RWPE1 (cell line): ENCODE results near the gene ZKSCAN5.
A peak's percentile ranks its signal among the peaks of the same experiment; 100 is the strongest.

Experiments
- CTCF ChIA-PET: fragments of 350-600 bp; sonication (Branson Sonifier 250); formaldehyde crosslinking; extraction: SDS; loops from one replicate; lab custom pipeline; 2021; lab: Yijun Ruan, JAX
- POLR2A ChIA-PET: fragments of 400-600 bp; formaldehyde crosslinking; extraction: SDS; loops from one replicate; lab custom pipeline; 2020; ENCODE audit warnings: antibody characterized with exemption; ENCODE audit not compliant: low non-redundant PET; lab: Yijun Ruan, JAX
- DNase-seq: peaks from one replicate; pipeline ENCODE4 v3.0.0; 2012; ENCODE audit warnings: low spot score
- H3K27ac ChIP-seq: fragments of 450-650 bp; 2 replicates; pipeline ENCODE4 v1.5.1; 2017
- TF ChIP-seq, protein P1 (sequence below): fragments of 450-650 bp; conservative IDR thresholded peaks from 2 replicates; pipeline ENCODE4 v1.5.1; 2017; ENCODE audit warnings: low read depth, mild to moderate bottlenecking

The ZKSCAN5 gene

DNA sequence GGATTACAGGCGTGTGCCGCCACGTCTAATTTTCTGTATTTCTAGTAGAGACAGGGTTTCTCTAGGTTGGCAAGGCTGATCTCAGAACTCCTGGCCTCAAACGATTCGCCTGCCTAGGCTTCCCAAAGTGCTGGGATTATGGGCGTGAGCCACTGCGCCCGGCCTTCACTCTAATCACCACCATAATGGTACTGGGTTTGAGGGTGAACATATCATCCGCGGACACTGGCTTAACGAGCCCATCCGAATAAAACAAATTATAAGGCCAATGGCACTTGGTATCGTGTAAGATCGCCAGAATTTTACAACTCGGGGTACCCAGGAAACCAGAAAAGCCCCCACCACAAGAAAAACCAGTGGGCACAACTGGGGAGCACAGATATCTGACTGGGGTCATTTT, 46.9 kb downstream of the ZKSCAN5 start:
- TF ChIP-seq, protein P1, sequence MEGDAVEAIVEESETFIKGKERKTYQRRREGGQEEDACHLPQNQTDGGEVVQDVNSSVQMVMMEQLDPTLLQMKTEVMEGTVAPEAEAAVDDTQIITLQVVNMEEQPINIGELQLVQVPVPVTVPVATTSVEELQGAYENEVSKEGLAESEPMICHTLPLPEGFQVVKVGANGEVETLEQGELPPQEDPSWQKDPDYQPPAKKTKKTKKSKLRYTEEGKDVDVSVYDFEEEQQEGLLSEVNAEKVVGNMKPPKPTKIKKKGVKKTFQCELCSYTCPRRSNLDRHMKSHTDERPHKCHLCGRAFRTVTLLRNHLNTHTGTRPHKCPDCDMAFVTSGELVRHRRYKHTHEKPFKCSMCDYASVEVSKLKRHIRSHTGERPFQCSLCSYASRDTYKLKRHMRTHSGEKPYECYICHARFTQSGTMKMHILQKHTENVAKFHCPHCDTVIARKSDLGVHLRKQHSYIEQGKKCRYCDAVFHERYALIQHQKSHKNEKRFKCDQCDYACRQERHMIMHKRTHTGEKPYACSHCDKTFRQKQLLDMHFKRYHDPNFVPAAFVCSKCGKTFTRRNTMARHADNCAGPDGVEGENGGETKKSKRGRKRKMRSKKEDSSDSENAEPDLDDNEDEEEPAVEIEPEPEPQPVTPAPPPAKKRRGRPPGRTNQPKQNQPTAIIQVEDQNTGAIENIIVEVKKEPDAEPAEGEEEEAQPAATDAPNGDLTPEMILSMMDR, result no peak
- peak; percentile 20 for DNase-seq
- ChIA-PET CTCF (no interaction called here), POLR2A (interaction anchor here (0.8 kb wide), 1 partner anchor 47 kb away, joined by 3 read pairs; the partner anchor contains the start of gene ZKSCAN5)
- peak overlapping the region; percentile 74 for H3K27ac ChIP-seq

DNA sequence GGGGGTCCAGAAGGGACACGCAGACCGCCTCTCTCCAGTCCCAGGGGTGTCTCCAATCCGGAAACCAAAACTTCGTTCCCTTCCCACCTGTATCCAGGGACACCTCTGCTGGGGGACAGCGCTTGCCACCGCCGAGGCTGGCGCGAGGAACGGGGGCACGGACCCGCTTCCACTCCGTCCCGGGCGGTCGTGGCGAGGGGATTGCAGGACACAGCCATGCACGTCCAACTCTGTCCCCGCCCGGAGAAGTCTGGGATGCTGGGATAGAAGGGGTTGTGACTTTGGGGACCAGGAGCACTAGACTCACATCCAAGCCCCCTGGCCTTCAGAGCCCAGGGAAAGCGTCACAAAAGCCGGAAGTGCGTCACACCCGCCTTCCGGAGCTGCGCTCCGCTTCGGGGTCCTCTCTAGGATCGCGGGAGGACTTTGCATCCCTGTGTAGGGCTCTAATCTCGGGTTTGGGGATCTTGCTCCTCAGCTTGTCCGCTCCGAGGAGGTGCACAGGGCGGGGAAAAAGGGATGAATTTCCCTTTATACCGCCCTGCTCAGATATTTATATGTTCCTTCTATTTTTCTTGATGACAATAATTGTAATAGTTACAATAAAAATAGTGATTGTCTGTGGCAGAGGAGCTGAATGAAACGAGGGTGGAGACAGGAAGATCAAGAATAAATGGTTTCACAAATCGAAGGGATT, 47.5 kb downstream of the ZKSCAN5 start, which contains the start of gene FAM200A:
TSS of gene FAM200A (minus strand) at position 348 of the 697 bp plus-strand sequence. CDS start 3,707 bp downstream, outside the sequence.
- TF ChIP-seq, protein P1, result no peak
- CTCF ChIA-PET, result interaction anchor here (0.7 kb wide), 1 partner anchor 27 kb away, joined by 3 read pairs; no protein-coding TSS in a partner anchor
- POLR2A ChIA-PET, result interaction anchor here (0.8 kb wide), 1 partner anchor 47 kb away, joined by 3 read pairs; the partner anchor contains the start of gene ZKSCAN5
- DNase-seq, result peak; percentile 96
- peak within 1 kb of the TSS; percentile 74 for H3K27ac ChIP-seq

- TF ChIP-seq, protein P1, result no peak
- DNase-seq, result no peak
- no peak overlapping the region for H3K27ac ChIP-seq
- ChIA-PET CTCF (interaction anchor here (0.6 kb wide), 1 partner anchor 44 kb away, joined by 4 read pairs; no protein-coding TSS in a partner anchor), POLR2A (no interaction called here)
Observed at GRCh38 chr7:99553039-99553438, 48.6 kb downstream of the ZKSCAN5 start.

DNA sequence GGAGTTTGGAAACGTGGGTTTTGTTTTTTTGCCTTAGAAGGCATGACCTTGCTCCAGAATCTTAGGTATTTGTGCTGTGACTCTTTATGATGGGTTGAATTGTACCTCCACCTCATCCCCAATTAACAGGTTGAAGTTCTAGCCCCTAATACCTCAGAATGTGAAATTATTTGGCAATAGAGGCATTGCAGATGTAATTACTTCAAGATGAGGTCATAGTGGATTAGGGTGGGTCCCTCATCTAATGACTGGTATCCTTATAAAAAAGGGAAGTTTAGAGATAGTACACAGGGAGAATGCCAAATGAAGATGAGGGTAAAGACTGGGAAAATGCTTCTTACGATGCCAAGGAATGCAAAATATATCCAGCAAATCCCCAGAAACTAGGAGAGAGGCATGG, 50.5 kb downstream of the ZKSCAN5 start:
- no peak overlapping the region for H3K27ac ChIP-seq
- ChIA-PET POLR2A (no interaction called here), CTCF (interaction anchor here (0.7 kb wide), 1 partner anchor 59 kb away, joined by 7 read pairs; no protein-coding TSS in a partner anchor)
- TF ChIP-seq, protein P1, result no peak
- DNase-seq, result no peak

DNA sequence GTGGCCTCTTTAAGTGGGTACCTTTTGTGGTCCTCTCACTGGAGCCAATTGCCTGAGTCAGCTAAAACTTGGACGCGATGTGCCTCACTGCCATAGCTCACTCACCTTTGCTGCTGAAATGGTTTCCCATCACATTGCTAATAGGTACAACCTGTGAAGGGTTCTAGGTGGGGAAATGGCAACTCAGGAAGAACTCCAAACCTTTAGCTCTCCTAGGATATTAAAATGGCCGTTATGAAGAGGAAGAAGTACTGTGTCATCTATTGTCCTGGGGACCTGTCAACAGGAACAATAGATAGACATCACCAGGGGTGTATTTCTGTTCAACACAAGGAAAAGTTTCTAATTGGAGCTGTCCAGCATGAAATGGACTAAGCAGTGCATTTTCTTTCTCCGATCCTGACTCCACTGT, 52.7 kb downstream of the ZKSCAN5 start:
- DNase-seq, result no peak
- H3K27ac ChIP-seq, result no peak overlapping the region
- ChIA-PET POLR2A (no interaction called here), CTCF (no interaction called here)
- TF ChIP-seq, protein P1, result no peak

- peak overlapping the region; percentile 92 for H3K27ac ChIP-seq
- CTCF ChIA-PET, result interaction anchor here (0.6 kb wide), 1 partner anchor 24 kb away, joined by 3 read pairs; no protein-coding TSS in a partner anchor
- POLR2A ChIA-PET, result interaction anchor here (0.7 kb wide), 2 partner anchors 58 to 281 kb away, joined by 3 read pairs; partner anchors contain the start of gene ZNF394
- DNase-seq, result no peak
- TF ChIP-seq, protein P1, result no peak
Observed at GRCh38 chr7:99557940-99558305, 53.5 kb downstream of the ZKSCAN5 start.
